ENCODE measurements around the gene ZNF343.

DNA sequence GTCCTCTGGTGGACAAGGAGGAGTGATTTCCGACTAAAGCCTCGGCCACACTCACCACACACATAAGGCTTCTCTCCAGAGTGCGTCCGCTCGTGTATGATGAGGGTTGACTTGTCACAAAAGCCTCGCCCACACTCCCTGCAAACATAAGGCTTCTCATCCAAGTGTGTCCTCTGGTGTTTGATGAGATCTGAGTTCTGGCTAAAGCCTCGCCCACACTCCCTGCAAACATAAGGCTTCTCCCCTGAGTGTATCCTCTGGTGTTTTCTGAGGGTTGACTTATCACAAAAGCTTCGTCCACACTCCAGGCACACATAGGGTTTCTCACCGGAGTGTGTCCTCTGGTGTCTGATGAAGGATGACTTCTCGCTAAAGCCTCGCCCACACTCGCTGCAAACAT lies 25.2 kb downstream of the ZNF343 start:
- TF ChIP-seq, protein P1, sequence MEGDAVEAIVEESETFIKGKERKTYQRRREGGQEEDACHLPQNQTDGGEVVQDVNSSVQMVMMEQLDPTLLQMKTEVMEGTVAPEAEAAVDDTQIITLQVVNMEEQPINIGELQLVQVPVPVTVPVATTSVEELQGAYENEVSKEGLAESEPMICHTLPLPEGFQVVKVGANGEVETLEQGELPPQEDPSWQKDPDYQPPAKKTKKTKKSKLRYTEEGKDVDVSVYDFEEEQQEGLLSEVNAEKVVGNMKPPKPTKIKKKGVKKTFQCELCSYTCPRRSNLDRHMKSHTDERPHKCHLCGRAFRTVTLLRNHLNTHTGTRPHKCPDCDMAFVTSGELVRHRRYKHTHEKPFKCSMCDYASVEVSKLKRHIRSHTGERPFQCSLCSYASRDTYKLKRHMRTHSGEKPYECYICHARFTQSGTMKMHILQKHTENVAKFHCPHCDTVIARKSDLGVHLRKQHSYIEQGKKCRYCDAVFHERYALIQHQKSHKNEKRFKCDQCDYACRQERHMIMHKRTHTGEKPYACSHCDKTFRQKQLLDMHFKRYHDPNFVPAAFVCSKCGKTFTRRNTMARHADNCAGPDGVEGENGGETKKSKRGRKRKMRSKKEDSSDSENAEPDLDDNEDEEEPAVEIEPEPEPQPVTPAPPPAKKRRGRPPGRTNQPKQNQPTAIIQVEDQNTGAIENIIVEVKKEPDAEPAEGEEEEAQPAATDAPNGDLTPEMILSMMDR (IDR thresholded peaks at IDR 0.05) = no peak
- TF ChIP-seq POLR2A (IDR thresholded peaks at IDR 0.05) = no peak
